ENCODE results near the gene TMTC2.

TMTC2 gene

DNA sequence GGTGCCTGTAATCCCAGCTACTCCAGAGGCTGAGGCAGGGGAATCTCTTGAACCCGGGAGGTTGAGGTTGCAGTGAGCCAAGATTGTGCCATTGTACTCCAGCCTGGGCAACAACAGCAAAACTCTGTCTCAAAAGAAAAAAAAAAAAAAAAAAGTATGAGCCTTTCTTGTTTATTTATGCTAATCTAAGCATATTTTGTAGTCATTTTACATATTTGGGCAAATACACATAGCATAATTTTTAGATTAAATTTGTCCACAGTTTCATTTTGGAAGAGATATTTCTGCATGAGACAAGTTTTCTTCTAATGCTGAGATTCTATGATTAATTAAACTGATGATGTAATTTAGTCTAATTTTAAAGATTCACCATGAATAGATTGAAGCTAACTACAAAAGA is 494.4 kb downstream of the TMTC2 start:
- Histone ChIP-seq H3K27me3 (ENCODE audit: insufficient read depth, low read length) (no peaks in the 10 kb centered on the region), H3K4me1 (ENCODE audit: insufficient read depth, low read length, severe bottlenecking) (no peaks in the 10 kb centered on the region), H3K9me3 (ENCODE audit: low read length) (no peaks in the 10 kb centered on the region), H2AFZ (ENCODE audit: low read length) (no peak overlapping the region), H3K9ac (ENCODE audit: low read length) (no peak overlapping the region), H4K20me1 (ENCODE audit: insufficient read depth, low read length) (no peaks in the 10 kb centered on the region), H3K36me3 (ENCODE audit: insufficient read depth, low read length) (no peaks in the 10 kb centered on the region), H3K27ac (ENCODE audit: low read depth, low read length, poor library complexity, severe bottlenecking) (no peak overlapping the region), H3K4me3 (ENCODE audit: low read depth, low read length, poor library complexity, severe bottlenecking) (no peak overlapping the region), H3K79me2 (ENCODE audit: insufficient read depth, low read length) (no peaks in the 10 kb centered on the region), H3F3A (ENCODE audit: insufficient read depth, low read length) (no peaks in the 10 kb centered on the region), H3K4me2 (ENCODE audit: low read length) (no peak overlapping the region), H3K9me2 (ENCODE audit: low read depth, low read length) (no peaks in the 10 kb centered on the region)
- TF ChIP-seq, protein P1, sequence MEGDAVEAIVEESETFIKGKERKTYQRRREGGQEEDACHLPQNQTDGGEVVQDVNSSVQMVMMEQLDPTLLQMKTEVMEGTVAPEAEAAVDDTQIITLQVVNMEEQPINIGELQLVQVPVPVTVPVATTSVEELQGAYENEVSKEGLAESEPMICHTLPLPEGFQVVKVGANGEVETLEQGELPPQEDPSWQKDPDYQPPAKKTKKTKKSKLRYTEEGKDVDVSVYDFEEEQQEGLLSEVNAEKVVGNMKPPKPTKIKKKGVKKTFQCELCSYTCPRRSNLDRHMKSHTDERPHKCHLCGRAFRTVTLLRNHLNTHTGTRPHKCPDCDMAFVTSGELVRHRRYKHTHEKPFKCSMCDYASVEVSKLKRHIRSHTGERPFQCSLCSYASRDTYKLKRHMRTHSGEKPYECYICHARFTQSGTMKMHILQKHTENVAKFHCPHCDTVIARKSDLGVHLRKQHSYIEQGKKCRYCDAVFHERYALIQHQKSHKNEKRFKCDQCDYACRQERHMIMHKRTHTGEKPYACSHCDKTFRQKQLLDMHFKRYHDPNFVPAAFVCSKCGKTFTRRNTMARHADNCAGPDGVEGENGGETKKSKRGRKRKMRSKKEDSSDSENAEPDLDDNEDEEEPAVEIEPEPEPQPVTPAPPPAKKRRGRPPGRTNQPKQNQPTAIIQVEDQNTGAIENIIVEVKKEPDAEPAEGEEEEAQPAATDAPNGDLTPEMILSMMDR (IDR thresholded peaks at IDR 0.05; ENCODE audit: low read length): no peak
- no peak for TF ChIP-seq EZH2 (IDR thresholded peaks at IDR 0.05; ENCODE audit: borderline replicate concordance, low read length)

GRCh38 chr12:83183132-83183531 is 496.4 kb downstream of the TMTC2 start:
- no peak overlapping the region for H3K27ac ChIP-seq (ENCODE audit: low read depth, low read length, poor library complexity, severe bottlenecking)
- H3K4me1 ChIP-seq (ENCODE audit: insufficient read depth, low read length, severe bottlenecking): no peaks in the 10 kb centered on the region
- no peaks in the 10 kb centered on the region for H3K79me2 ChIP-seq (ENCODE audit: insufficient read depth, low read length)
- H3K36me3 ChIP-seq (ENCODE audit: insufficient read depth, low read length): no peaks in the 10 kb centered on the region
- no peak overlapping the region for H2AFZ ChIP-seq (ENCODE audit: low read length)
- H3F3A ChIP-seq (ENCODE audit: insufficient read depth, low read length): no peaks in the 10 kb centered on the region
- no peaks in the 10 kb centered on the region for H3K9me2 ChIP-seq (ENCODE audit: low read depth, low read length)
- no peaks in the 10 kb centered on the region for H3K27me3 ChIP-seq (ENCODE audit: insufficient read depth, low read length)
- H3K4me2 ChIP-seq (ENCODE audit: low read length): no peak overlapping the region
- no peak overlapping the region for H3K4me3 ChIP-seq (ENCODE audit: low read depth, low read length, poor library complexity, severe bottlenecking)
- TF ChIP-seq EZH2 (IDR thresholded peaks at IDR 0.05; ENCODE audit: borderline replicate concordance, low read length): no peak
- TF ChIP-seq, protein P1 (IDR thresholded peaks at IDR 0.05; ENCODE audit: low read length): no peak
- H4K20me1 ChIP-seq (ENCODE audit: insufficient read depth, low read length): no peaks in the 10 kb centered on the region
- H3K9ac ChIP-seq (ENCODE audit: low read length): no peak overlapping the region
- H3K9me3 ChIP-seq (ENCODE audit: low read length): no peaks in the 10 kb centered on the region
